RWPE2 (cell line): ENCODE measurements around the gene NUDT6.
A peak's percentile ranks its signal among the peaks of the same experiment; 100 is the strongest.

Experiments
- ATAC-seq: fragments of 200-7000 bp; cut with Tn5 transposase; 3 replicates; pipeline ENCODE4 v1.9.1; 2021; ENCODE audit warnings: low read depth
- DNase-seq: peaks from one replicate; pipeline ENCODE4 v3.0.0-alpha.2; 2020; ENCODE audit warnings: low spot score
- H3K27ac ChIP-seq: fragments of 450-650 bp; 2 replicates; pipeline ENCODE4 v1.5.1; 2017; ENCODE audit warnings: mild to moderate bottlenecking; ENCODE audit not compliant: poor library complexity, severe bottlenecking
- H3K27me3 ChIP-seq: fragments of 250-450 bp; sonication (Bioruptor Pico); 2 replicates; pipeline ENCODE4 v1.5.1; 2021; ENCODE audit warnings: mild to moderate bottlenecking, moderate library complexity; ENCODE audit not compliant: insufficient read depth, poor library complexity, severe bottlenecking
- H3K36me3 ChIP-seq: fragments of 250-450 bp; sonication (Bioruptor Pico); 2 replicates; pipeline ENCODE4 v1.5.1; 2020; ENCODE audit warnings: low read depth, mild to moderate bottlenecking, moderate library complexity
- H3K4me1 ChIP-seq: fragments of 250-450 bp; sonication (Bioruptor Pico); 2 replicates; pipeline ENCODE4 v1.5.1; 2021; ENCODE audit warnings: mild to moderate bottlenecking, moderate library complexity; ENCODE audit not compliant: insufficient read depth, poor library complexity, severe bottlenecking
- H3K4me3 ChIP-seq: fragments of 250-450 bp; sonication (Bioruptor Pico); 2 replicates; pipeline ENCODE4 v1.5.1; 2021; ENCODE audit warnings: mild to moderate bottlenecking, moderate library complexity; ENCODE audit not compliant: severe bottlenecking
- H3K9me3 ChIP-seq: fragments of 250-450 bp; sonication (Bioruptor Pico); 2 replicates; pipeline ENCODE4 v1.5.1; 2021; ENCODE audit warnings: mild to moderate bottlenecking, moderate library complexity; ENCODE audit not compliant: severe bottlenecking
- CTCF ChIP-seq: fragments of 450-650 bp; IDR thresholded peaks from one replicate; pipeline ENCODE4 v1.5.1; 2017; ENCODE audit warnings: mild to moderate bottlenecking, moderate library complexity; ENCODE audit not compliant: poor library complexity, severe bottlenecking

NUDT6 gene

GRCh38 chr4:122901247-122902010 lies 21.0 kb downstream of the NUDT6 start:
- Histone ChIP-seq H3K9me3 (no peaks in the 10 kb centered on the region), H3K36me3 (peaks cover 17% of the 10 kb centered on the region), H3K27ac (peak overlapping the region; percentile 12), H3K27me3 (no peaks in the 10 kb centered on the region), H3K4me1 (peaks cover 27% of the 10 kb centered on the region), H3K4me3 (no peak overlapping the region)
- no peak for TF ChIP-seq CTCF
- no peak for ATAC-seq
- DNase-seq: no peak

- ATAC-seq (no peak), DNase-seq (no peak)
- peaks cover 36% of the 10 kb centered on the region for H3K4me1 ChIP-seq
- H3K4me3 ChIP-seq: no peak overlapping the region
- H3K27me3 ChIP-seq: no peaks in the 10 kb centered on the region
- no peaks in the 10 kb centered on the region for H3K9me3 ChIP-seq
- H3K27ac ChIP-seq: peak overlapping the region; percentile 12
- peaks cover 22% of the 10 kb centered on the region for H3K36me3 ChIP-seq
- no peak for TF ChIP-seq CTCF
Measured at GRCh38 chr4:122900314-122900713, 22.1 kb downstream of the NUDT6 start.

- peaks cover 24% of the 10 kb centered on the region for H3K36me3 ChIP-seq
- H3K4me3 ChIP-seq: no peak overlapping the region
- H3K4me1 ChIP-seq: peaks cover 39% of the 10 kb centered on the region
- TF ChIP-seq CTCF: no peak
- no peak for DNase-seq
- H3K9me3 ChIP-seq: no peaks in the 10 kb centered on the region
- no peak for ATAC-seq
- H3K27me3 ChIP-seq: no peaks in the 10 kb centered on the region
- H3K27ac ChIP-seq: peak overlapping the region; percentile 91
Measured at GRCh38 chr4:122899682-122900081, 22.7 kb downstream of the NUDT6 start.

GRCh38 chr4:122898370-122899150 lies 23.8 kb downstream of the NUDT6 start:
- DNase-seq (no peak), ATAC-seq (peak; percentile 94)
- TF ChIP-seq CTCF: no peak
- H3K36me3 ChIP-seq: peaks cover 24% of the 10 kb centered on the region
- peak overlapping the region; percentile 91 for H3K27ac ChIP-seq
- no peaks in the 10 kb centered on the region for H3K9me3 ChIP-seq
- no peaks in the 10 kb centered on the region for H3K27me3 ChIP-seq
- H3K4me1 ChIP-seq: peaks cover 39% of the 10 kb centered on the region
- H3K4me3 ChIP-seq: no peak overlapping the region

GRCh38 chr4:122896270-122896669 lies 26.1 kb downstream of the NUDT6 start:
- Histone ChIP-seq H3K4me3 (no peak overlapping the region), H3K27me3 (no peaks in the 10 kb centered on the region), H3K4me1 (peaks cover 39% of the 10 kb centered on the region), H3K36me3 (peaks cover 35% of the 10 kb centered on the region), H3K27ac (peak overlapping the region; percentile 91), H3K9me3 (no peaks in the 10 kb centered on the region)
- ATAC-seq (no peak), DNase-seq (no peak)
- TF ChIP-seq CTCF: no peak
